GM12873 (cell line): ENCODE measurements around the gene ZNF281.

Experiments
- TF ChIP-seq, protein P1 (sequence below): IDR thresholded peaks from 2 replicates; pipeline ENCODE4 v1.5.1; 2012; ENCODE audit warnings: low read depth, mild to moderate bottlenecking, moderate library complexity, low read length, control low read depth; ENCODE audit not compliant: insufficient read depth; ENCODE audit errors: missing control alignments

ZNF281 gene

GRCh38 chr1:200368556-200368955, 41.3 kb downstream of the ZNF281 start:
- TF ChIP-seq, protein P1, sequence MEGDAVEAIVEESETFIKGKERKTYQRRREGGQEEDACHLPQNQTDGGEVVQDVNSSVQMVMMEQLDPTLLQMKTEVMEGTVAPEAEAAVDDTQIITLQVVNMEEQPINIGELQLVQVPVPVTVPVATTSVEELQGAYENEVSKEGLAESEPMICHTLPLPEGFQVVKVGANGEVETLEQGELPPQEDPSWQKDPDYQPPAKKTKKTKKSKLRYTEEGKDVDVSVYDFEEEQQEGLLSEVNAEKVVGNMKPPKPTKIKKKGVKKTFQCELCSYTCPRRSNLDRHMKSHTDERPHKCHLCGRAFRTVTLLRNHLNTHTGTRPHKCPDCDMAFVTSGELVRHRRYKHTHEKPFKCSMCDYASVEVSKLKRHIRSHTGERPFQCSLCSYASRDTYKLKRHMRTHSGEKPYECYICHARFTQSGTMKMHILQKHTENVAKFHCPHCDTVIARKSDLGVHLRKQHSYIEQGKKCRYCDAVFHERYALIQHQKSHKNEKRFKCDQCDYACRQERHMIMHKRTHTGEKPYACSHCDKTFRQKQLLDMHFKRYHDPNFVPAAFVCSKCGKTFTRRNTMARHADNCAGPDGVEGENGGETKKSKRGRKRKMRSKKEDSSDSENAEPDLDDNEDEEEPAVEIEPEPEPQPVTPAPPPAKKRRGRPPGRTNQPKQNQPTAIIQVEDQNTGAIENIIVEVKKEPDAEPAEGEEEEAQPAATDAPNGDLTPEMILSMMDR: no peak

DNA sequence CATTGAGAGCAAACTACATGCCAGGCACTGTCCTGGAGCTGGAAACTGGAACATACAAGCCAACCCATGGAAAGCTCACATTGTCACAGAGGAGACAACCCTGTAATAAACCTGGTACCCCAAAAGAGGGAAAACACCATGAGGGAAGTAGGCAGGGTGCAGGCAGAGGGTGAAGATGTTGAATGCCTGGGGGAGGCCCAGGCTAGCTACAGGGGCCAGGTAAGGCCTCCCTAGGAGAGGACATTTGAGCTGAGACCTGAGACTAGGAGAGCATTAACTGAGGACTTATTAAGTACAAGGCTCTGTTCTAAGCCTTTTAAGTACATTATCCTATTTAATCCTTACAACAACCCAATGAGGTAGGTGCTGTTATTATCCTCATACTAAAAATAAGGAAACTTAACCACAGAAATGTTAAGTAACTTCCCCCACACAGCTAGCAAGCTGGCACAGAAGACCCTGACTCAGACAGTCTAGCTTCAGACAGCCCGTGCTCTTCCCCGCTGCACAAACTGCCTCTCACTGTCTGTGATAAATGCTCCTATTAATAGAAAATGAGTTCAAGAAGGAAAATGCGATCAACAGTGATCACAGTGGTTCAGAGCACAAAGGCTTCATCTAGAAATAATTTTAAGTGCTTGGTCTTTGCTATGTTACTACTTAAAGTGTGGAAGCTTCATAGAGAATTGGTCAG, 41.8 kb downstream of the ZNF281 start:
- TF ChIP-seq, protein P1: no peak

GRCh38 chr1:200366577-200367253, 43.1 kb downstream of the ZNF281 start:
- TF ChIP-seq, protein P1: no peak

DNA sequence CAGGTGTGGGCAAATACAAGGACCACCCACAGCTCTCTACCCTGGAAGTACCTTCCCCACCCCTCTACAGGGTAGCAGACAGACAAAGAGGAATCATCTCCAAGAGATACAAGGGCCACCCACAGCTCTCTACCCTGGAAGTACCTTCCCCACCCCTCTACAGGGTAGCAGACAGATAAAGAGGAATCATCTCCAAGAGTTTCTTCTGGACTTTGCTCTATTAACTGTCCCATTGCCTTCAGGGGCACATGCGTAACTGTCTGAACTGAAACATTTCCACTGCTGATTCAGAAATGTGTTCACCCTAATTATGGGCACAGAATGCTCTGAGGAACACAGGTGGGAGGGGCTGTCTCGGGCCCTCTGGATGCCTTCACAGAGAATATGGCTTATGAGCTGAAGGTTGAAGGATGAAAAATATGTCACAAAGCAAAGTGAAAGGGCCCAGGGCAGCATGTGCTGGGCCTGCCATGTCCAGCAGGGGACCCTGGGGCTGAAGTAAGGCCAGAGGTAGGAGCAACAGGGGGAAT, 43.9 kb downstream of the ZNF281 start:
- TF ChIP-seq, protein P1: no peak

DNA sequence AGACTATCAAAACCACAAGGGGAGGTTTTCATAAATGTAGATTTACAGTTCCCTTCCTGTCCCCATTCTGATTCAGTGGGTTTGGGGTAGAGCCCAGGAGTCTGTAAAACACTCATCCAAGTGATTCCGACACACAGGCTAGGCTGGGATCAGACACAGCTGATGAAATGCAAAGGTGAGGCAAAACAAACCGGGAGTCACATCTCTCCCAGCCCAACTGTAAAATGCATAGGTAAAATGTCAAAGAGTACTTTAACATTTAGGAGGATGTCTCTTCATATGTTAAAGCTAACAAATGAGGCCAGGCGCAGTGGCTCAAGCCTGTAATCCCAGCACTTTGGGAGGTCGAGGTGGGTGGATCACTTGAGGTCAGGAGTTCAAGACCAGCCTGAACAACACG, 45.0 kb downstream of the ZNF281 start:
- TF ChIP-seq, protein P1: no peak

GRCh38 chr1:200364091-200364759, 45.6 kb downstream of the ZNF281 start:
- TF ChIP-seq, protein P1: no peak

- TF ChIP-seq, protein P1: no peak
Observed at GRCh38 chr1:200363264-200363933, 46.4 kb downstream of the ZNF281 start.
